ENCODE data around the gene AKAP12. TPM values are rescaled to one million over a fixed set of nuclear protein-coding genes. Genes with fewer than 3 reads are reported as not detected.

The AKAP12 gene
- total RNA-seq, 1 donor from 2014 or later = 10.6 TPM

DNA sequence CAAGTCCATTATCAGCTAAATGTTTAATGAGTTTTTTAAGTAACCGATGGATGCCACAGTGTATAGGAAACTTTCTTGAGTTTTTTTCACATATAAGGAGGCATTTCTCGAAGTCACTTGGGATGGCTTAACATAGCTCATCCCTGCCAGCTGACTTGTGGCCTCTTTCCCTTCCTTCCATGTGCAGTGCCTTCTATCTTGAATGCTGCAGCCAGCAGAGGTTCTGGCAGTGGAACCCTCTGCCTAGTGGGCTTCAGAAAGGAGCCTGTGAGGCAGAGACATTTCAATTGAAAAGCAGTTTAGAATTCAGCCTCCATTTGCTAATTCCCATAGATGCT, 51.9 kb downstream of the AKAP12 start:
- Mint-ChIP-seq H3K27me3 (peaks cover 88% of the 10 kb centered on the region), H3K4me1 (ENCODE audit: low read depth) (peaks cover 9% of the 10 kb centered on the region), H3K27ac (no peak overlapping the region), H3K4me3 (ENCODE audit: low read depth) (no peak overlapping the region), H3K9me3 (ENCODE audit: low read depth) (no peaks in the 10 kb centered on the region), H3K36me3 (ENCODE audit: insufficient read depth) (no peaks in the 10 kb centered on the region)
- TF ChIP-seq, protein P1, sequence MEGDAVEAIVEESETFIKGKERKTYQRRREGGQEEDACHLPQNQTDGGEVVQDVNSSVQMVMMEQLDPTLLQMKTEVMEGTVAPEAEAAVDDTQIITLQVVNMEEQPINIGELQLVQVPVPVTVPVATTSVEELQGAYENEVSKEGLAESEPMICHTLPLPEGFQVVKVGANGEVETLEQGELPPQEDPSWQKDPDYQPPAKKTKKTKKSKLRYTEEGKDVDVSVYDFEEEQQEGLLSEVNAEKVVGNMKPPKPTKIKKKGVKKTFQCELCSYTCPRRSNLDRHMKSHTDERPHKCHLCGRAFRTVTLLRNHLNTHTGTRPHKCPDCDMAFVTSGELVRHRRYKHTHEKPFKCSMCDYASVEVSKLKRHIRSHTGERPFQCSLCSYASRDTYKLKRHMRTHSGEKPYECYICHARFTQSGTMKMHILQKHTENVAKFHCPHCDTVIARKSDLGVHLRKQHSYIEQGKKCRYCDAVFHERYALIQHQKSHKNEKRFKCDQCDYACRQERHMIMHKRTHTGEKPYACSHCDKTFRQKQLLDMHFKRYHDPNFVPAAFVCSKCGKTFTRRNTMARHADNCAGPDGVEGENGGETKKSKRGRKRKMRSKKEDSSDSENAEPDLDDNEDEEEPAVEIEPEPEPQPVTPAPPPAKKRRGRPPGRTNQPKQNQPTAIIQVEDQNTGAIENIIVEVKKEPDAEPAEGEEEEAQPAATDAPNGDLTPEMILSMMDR (IDR thresholded peaks at IDR 0.05; ENCODE audit: unreplicated experiment) = no peak
- DNase-seq (ENCODE audit: low spot score, unreplicated experiment) = no peak

DNA sequence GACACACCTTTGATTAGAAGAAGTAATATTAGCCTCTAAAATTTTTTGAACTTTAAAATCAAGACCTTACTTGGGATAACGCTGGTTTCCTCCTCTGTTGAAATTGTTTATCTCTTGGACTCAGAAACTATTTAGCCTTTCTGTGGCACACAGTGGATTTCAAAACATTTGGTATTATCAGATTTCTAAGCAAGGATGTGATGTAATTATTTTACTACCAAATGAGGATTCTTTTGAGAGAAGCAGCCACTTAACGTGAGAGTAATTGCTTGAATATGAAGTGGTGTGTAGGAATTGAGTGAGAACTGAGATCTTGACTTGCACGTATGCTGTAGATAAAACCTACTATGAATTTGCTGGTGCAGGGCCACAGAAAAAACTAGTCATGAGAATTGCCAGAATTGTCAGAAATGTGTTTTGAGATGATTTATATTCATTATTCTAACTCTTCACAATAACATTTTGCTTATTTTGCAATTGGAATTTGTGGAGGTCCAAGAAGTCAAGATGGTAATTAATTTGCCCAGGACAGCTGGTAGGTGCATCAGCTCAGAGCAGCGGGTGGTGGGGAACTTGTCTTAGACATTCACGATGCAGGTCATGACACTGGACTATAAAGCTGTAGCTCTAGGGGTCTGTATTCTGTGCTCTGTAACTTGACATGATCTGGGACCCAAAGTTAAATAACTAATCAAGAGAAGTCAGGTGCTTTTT, 53.4 kb downstream of the AKAP12 start:
- no peaks in the 10 kb centered on the region for H3K9me3 Mint-ChIP-seq (ENCODE audit: low read depth)
- DNase-seq (ENCODE audit: low spot score, unreplicated experiment) = no peak
- H3K36me3 Mint-ChIP-seq (ENCODE audit: insufficient read depth) = no peaks in the 10 kb centered on the region
- H3K4me1 Mint-ChIP-seq (ENCODE audit: low read depth) = peaks cover 9% of the 10 kb centered on the region
- no peak overlapping the region for H3K27ac Mint-ChIP-seq
- H3K27me3 Mint-ChIP-seq = peaks cover 99% of the 10 kb centered on the region
- no peak overlapping the region for H3K4me3 Mint-ChIP-seq (ENCODE audit: low read depth)
- TF ChIP-seq, protein P1 (IDR thresholded peaks at IDR 0.05; ENCODE audit: unreplicated experiment) = no peak

- TF ChIP-seq, protein P1 (IDR thresholded peaks at IDR 0.05; ENCODE audit: unreplicated experiment) = no peak
- H3K4me1 Mint-ChIP-seq (ENCODE audit: low read depth) = peaks cover 9% of the 10 kb centered on the region
- H3K27me3 Mint-ChIP-seq = peaks cover 98% of the 10 kb centered on the region
These were observed 53.9 kb downstream of the AKAP12 start for GRCh38 chr6:151293688-151294016.

DNA sequence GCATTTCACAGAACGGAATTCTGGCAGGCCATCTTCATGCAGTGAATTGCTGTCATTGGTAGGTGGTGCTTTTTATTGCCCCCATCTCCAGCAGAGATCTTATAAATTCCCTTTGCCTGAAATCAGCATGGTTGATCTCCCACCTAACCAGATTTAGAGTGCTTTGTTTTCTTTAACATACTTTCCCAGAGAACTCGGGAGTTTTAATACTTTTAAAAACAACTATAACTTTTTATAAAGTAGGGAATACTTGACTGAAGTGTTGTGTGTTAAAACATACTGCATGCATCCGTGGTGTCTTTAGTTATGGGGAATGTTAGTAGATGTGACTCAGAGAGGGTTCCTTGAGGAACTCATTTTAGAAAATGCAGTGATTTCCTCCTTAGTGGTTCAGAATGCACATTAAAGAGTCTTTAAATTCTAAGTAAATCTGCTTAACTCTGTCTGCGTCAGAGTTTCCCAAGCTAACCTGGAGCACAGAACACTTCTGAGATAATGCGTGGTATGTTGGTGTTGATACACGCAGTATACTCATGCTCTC, 54.9 kb downstream of the AKAP12 start:
- H3K4me3 Mint-ChIP-seq (ENCODE audit: low read depth) = no peak overlapping the region
- no peak for DNase-seq (ENCODE audit: low spot score, unreplicated experiment)
- TF ChIP-seq, protein P1 (IDR thresholded peaks at IDR 0.05; ENCODE audit: unreplicated experiment) = no peak
- peaks cover 97% of the 10 kb centered on the region for H3K27me3 Mint-ChIP-seq
- no peaks in the 10 kb centered on the region for H3K36me3 Mint-ChIP-seq (ENCODE audit: insufficient read depth)
- H3K27ac Mint-ChIP-seq = no peak overlapping the region
- no peaks in the 10 kb centered on the region for H3K9me3 Mint-ChIP-seq (ENCODE audit: low read depth)
- peaks cover 5% of the 10 kb centered on the region for H3K4me1 Mint-ChIP-seq (ENCODE audit: low read depth)

More at GRCh38 chr6:151293688-151294016, 53.9 kb downstream of the AKAP12 start:
- Mint-ChIP-seq H3K36me3 (ENCODE audit: insufficient read depth) (no peaks in the 10 kb centered on the region), H3K9me3 (ENCODE audit: low read depth) (no peaks in the 10 kb centered on the region), H3K4me3 (ENCODE audit: low read depth) (no peak overlapping the region), H3K27ac (no peak overlapping the region)
- DNase-seq (ENCODE audit: low spot score, unreplicated experiment) = no peak

DNA sequence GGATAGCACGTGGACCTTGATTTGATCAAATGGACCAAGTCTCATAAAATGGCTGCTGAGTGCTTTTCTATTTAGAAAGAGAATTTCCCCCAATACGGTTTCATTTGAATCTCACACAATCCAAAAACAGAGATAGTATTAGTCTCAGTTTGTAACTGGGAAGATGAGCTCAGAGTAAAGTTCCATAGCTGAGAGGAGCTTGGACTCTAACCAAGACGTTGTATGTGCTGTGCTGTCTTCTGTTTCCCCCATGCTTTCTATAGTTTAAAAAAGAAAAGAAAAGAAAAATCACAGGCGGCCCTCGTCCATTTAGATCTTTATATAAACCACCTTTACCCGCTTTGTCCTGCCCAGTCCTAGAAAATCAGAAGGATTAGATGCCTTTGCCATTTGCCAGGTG, 58.1 kb downstream of the AKAP12 start:
- TF ChIP-seq, protein P1 (IDR thresholded peaks at IDR 0.05; ENCODE audit: unreplicated experiment) = no peak
- Mint-ChIP-seq H3K27me3 (peaks cover 97% of the 10 kb centered on the region), H3K4me1 (ENCODE audit: low read depth) (no peaks in the 10 kb centered on the region), H3K9me3 (ENCODE audit: low read depth) (no peaks in the 10 kb centered on the region), H3K27ac (no peak overlapping the region), H3K36me3 (ENCODE audit: insufficient read depth) (no peaks in the 10 kb centered on the region), H3K4me3 (ENCODE audit: low read depth) (no peak overlapping the region)
- DNase-seq (ENCODE audit: low spot score, unreplicated experiment) = no peak
